ENCODE data around the gene ASB10. TPM values are rescaled to one million over a fixed set of nuclear protein-coding genes. Genes with fewer than 3 reads are reported as not detected.

The ASB10 gene
- total and polyA plus RNA-seq, 2 of the 4 experiments (the other 2 are of a cell fraction): not detected

GRCh38 chr7:151129117-151129959 lies 57.7 kb downstream of the ASB10 start:
- DNase-seq (no peak), ATAC-seq (ENCODE audit: low read depth) (no peak)
- no peak overlapping the region for H2BK5ac ChIP-seq (ENCODE audit: low read depth, low read length, poor library complexity, severe bottlenecking)
- no peak overlapping the region for H3K4ac ChIP-seq (ENCODE audit: low read depth, low read length)
- BruUV-seq (replicated peaks): no TSS peak
- no peak overlapping the region for H3K4me2 ChIP-seq (ENCODE audit: low read depth, low read length)
- no peak overlapping the region for H3K23ac ChIP-seq (ENCODE audit: low read depth, low read length)
- dilution Hi-C loops (cut with HindIII; ENCODE audit: low sequenced_read_pairs, unreplicated experiment): no loop called here
- no peak overlapping the region for H4K91ac ChIP-seq (ENCODE audit: insufficient read depth, low read depth, low read length)
- no peak overlapping the region for H2AFZ ChIP-seq (replicated peaks; ENCODE audit: low read length, poor library complexity)
- H3K14ac ChIP-seq (replicated peaks; ENCODE audit: low read depth, low read length): no peak overlapping the region
- WGBS, 2 experiments (ENCODE audit: extremely low coverage in 2 of 2, insufficient read length in 1 of 2): 100% methylated on average over 5 of the region's 28 CpGs; no CpG with 5 or more reads in 1 of the 2 experiments
- peaks cover 28% of the 10 kb centered on the region for H4K20me1 ChIP-seq (ENCODE audit: insufficient read depth, low read length)
- no peak overlapping the region for H3K56ac ChIP-seq (ENCODE audit: extremely low read depth, insufficient read depth, low read length)
- H2BK20ac ChIP-seq (ENCODE audit: low read depth, low read length): no peak overlapping the region
- POLR2A ChIA-PET (ENCODE audit: unreplicated experiment): no interaction called here
- H3K4me1 ChIP-seq (ENCODE audit: control insufficient read depth, insufficient read depth, low read length): no peaks in the 10 kb centered on the region
- H3K27me3 ChIP-seq (ENCODE audit: control insufficient read depth, insufficient read depth, low read length): no peaks in the 10 kb centered on the region
- H2BK120ac ChIP-seq (ENCODE audit: low read depth, low read length): no peak overlapping the region
- no peak overlapping the region for H3K4me3 ChIP-seq (ENCODE audit: insufficient read depth, low read depth, low read length)
- no peak overlapping the region for H3K18ac ChIP-seq (ENCODE audit: low read depth, low read length)
- H2BK15ac ChIP-seq (ENCODE audit: low read depth, low read length): no peak overlapping the region
- H3K27ac ChIP-seq (ENCODE audit: insufficient read depth, low read length): no peak overlapping the region
- intact Hi-C loops (cut with micrococcal nuclease): no loop called here
- in situ Hi-C loops (cut with MboI; ENCODE audit: low sequenced_read_pairs): loop anchor here (5.0 to 10.0 kb wide), 2 partner anchors 43 to 175 kb away; no protein-coding TSS in a partner anchor
- no peak overlapping the region for H2AK5ac ChIP-seq (ENCODE audit: low read depth, low read length)
- no peaks in the 10 kb centered on the region for H3K9me1 ChIP-seq (ENCODE audit: insufficient read depth, low read length)
- H3K79me1 ChIP-seq (ENCODE audit: low read depth in 1 of 2, low read length in 2 of 2): peaks cover 0 to 24% of the 10 kb centered on the region in 2 experiments; a peak in 3 of 4 replicates
- H2AK9ac ChIP-seq (replicated peaks; ENCODE audit: low read depth, low read length, poor library complexity): no peak overlapping the region
- H3K36me3 ChIP-seq (ENCODE audit: control insufficient read depth, insufficient read depth, low read length): peaks cover 75% of the 10 kb centered on the region
- no peaks in the 10 kb centered on the region for H3K9me3 ChIP-seq (ENCODE audit: control insufficient read depth, insufficient read depth, low read length)
- no peak overlapping the region for H3K9ac ChIP-seq (ENCODE audit: low read depth, low read length)
- H4K5ac ChIP-seq (ENCODE audit: low read depth, low read length): no peak overlapping the region
- H4K8ac ChIP-seq (ENCODE audit: low read depth in 2 of 2, low read length in 2 of 2): no peak overlapping the region
- CTCF ChIA-PET: no interaction called here
- TF ChIP-seq RCOR1 (IDR thresholded peaks at IDR 0.05; ENCODE audit: insufficient replicate concordance, low read length) (no peak), RFX5 (IDR thresholded peaks at IDR 0.05; ENCODE audit: low read depth, low read length) (no peak), USF2 (IDR thresholded peaks at IDR 0.05; ENCODE audit: low read depth, low read length) (no peak), SMC3 (IDR thresholded peaks at IDR 0.05; ENCODE audit: low read depth, low read length) (no peak), FOS (IDR thresholded peaks at IDR 0.05; ENCODE audit: low read depth, low read length) (no peak), CEBPB (IDR thresholded peaks at IDR 0.05; ENCODE audit: low read depth, low read length) (no peak), CHD1 (IDR thresholded peaks at IDR 0.05; ENCODE audit: low read depth, low read length) (no peak), MAFK (IDR thresholded peaks at IDR 0.05; ENCODE audit: low read depth, low read length) (no peak), ELK1 (IDR thresholded peaks at IDR 0.05; ENCODE audit: borderline replicate concordance, low read depth, low read length) (no peak), CTCF (conservative IDR thresholded peaks at IDR 0.05; ENCODE audit: low read depth, low read length) (no peak), BHLHE40 (IDR thresholded peaks at IDR 0.05; ENCODE audit: low read depth, low read length) (no peak), MXI1 (IDR thresholded peaks at IDR 0.05; ENCODE audit: borderline replicate concordance, low read depth, low read length) (no peak), RAD21 (IDR thresholded peaks at IDR 0.05; ENCODE audit: low read length) (no peak), MAZ (IDR thresholded peaks at IDR 0.05; ENCODE audit: borderline replicate concordance, low read depth, low read length) (no peak)

Measured in IMR-90 (cell line).